CD4-positive, alpha-beta T cell (primary cell): Measurements from ENCODE around the gene FGF14. TPM values are rescaled to one million over a fixed set of nuclear protein-coding genes. Genes with fewer than 3 reads are reported as not detected.

Experiments used
- ATAC-seq: fragments of 200-7000 bp; cut with Tn5 transposase; one replicate; pipeline ENCODE4 v1.10.0; 2022; ENCODE audit warnings: mild to moderate bottlenecking; ENCODE audit not compliant: poor library complexity
- CTCF ChIA-PET: fragments of 350-600 bp; sonication (Branson Sonifier 250); formaldehyde crosslinking; loops from one replicate; lab custom pipeline; 2021; ENCODE audit warnings: antibody characterized with exemption, inconsistent platforms; lab: Charles Lee
- POLR2A ChIA-PET: fragments of 350-600 bp; sonication (Branson Sonifier 250); formaldehyde crosslinking; loops from one replicate; lab custom pipeline; 2021; ENCODE audit warnings: antibody characterized with exemption, inconsistent platforms; lab: Charles Lee
- DNase-seq, 14 experiments: peaks; one replicate each; pipeline ENCODE4 v3.0.0-alpha.2; 2013 to 2020; ENCODE audit warnings: mixed read lengths in 2 of 14
- H3K27ac ChIP-seq, 2 donors: one replicate each; pipeline versions ENCODE4 v1.5.1 to v1.7.0; 2013; ENCODE audit warnings: low read length in 2 of 2, low read depth in 1 of 2, mild to moderate bottlenecking in 1 of 2
- H3K27me3 ChIP-seq, 2 experiments: 1 replicate in 1 of 2; 2 replicates in 1 of 2; pipeline versions ENCODE4 v1.6.1 to v1.7.0; 2013; ENCODE audit warnings: low read length in 2 of 2, control low read depth in 1 of 2, mild to moderate bottlenecking in 1 of 2, moderate library complexity in 1 of 2; ENCODE audit not compliant: insufficient read depth in 2 of 2, control insufficient read depth in 1 of 2
- H3K36me3 ChIP-seq: one replicate; pipeline ENCODE4 v1.6.1; 2013; ENCODE audit warnings: low read length, control low read depth; ENCODE audit not compliant: insufficient read depth
- H3K4me1 ChIP-seq: one replicate; pipeline ENCODE4 v1.6.1; 2013; ENCODE audit warnings: low read length, control low read depth; ENCODE audit not compliant: insufficient read depth
- H3K4me3 ChIP-seq: one replicate; pipeline ENCODE4 v1.5.1; 2013; ENCODE audit warnings: mild to moderate bottlenecking, low read length, moderate library complexity
- H3K9me3 ChIP-seq, 2 experiments: 1 replicate in 1 of 2; 2 replicates in 1 of 2; pipeline versions ENCODE4 v1.6.1 to v1.7.0; 2013; ENCODE audit warnings: low read length in 2 of 2, mild to moderate bottlenecking in 2 of 2, control low read depth in 1 of 2, moderate library complexity in 1 of 2; ENCODE audit not compliant: control insufficient read depth in 1 of 2, insufficient read depth in 1 of 2
- H3K27ac Mint-ChIP-seq: one replicate; pipeline ENCODE4 v1.8.0; 2020; ENCODE audit warnings: mixed read lengths
- H3K27me3 Mint-ChIP-seq: one replicate; pipeline ENCODE4 v1.8.0; 2021; ENCODE audit warnings: mixed read lengths
- H3K36me3 Mint-ChIP-seq: one replicate; pipeline ENCODE4 v1.8.0; 2021; ENCODE audit warnings: low read depth, mixed read lengths
- H3K4me1 Mint-ChIP-seq: one replicate; pipeline ENCODE4 v1.8.0; 2021; ENCODE audit warnings: low read depth, mixed read lengths
- H3K4me3 Mint-ChIP-seq: one replicate; pipeline ENCODE4 v1.8.0; 2020; ENCODE audit warnings: mild to moderate bottlenecking, mixed read lengths
- H3K9me3 Mint-ChIP-seq: one replicate; pipeline ENCODE4 v1.8.0; 2020; ENCODE audit warnings: mixed read lengths
- intact Hi-C, 2 experiments: fragments of 100-400 bp; cut with DNase I in 1 of 2; cut with micrococcal nuclease in 1 of 2; formaldehyde crosslinking; loops; one replicate each; pipeline versions ENCODE4 v1.15.1 to v1.9.0; 2023 to 2025; cut with DNase I, micrococcal nuclease
- total RNA-seq, 174 experiments: library from RNA in 2 of 174; stranded (reverse) in 2 of 174; gene quantifications; one replicate each; pipeline ENCODE4 v1.2.3 and lab custom pipeline; 2021 to 2026
- TF ChIP-seq, protein P1 (sequence below): fragments of 200-600 bp; IDR thresholded peaks from one replicate; pipeline ENCODE4 v1.8.0; 2022; ENCODE audit warnings: antibody characterized with exemption, mild to moderate bottlenecking

FGF14 gene
- total RNA-seq, 2 experiments from 2014 or later = not detected

- TF ChIP-seq, protein P1, sequence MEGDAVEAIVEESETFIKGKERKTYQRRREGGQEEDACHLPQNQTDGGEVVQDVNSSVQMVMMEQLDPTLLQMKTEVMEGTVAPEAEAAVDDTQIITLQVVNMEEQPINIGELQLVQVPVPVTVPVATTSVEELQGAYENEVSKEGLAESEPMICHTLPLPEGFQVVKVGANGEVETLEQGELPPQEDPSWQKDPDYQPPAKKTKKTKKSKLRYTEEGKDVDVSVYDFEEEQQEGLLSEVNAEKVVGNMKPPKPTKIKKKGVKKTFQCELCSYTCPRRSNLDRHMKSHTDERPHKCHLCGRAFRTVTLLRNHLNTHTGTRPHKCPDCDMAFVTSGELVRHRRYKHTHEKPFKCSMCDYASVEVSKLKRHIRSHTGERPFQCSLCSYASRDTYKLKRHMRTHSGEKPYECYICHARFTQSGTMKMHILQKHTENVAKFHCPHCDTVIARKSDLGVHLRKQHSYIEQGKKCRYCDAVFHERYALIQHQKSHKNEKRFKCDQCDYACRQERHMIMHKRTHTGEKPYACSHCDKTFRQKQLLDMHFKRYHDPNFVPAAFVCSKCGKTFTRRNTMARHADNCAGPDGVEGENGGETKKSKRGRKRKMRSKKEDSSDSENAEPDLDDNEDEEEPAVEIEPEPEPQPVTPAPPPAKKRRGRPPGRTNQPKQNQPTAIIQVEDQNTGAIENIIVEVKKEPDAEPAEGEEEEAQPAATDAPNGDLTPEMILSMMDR = no peak
- H3K9me3 Mint-ChIP-seq = no peaks in the 10 kb centered on the region
- no peaks in the 10 kb centered on the region for H3K4me1 Mint-ChIP-seq
- H3K9me3 ChIP-seq = no peaks in the 10 kb centered on the region
- H3K27me3 ChIP-seq = no peaks in the 10 kb centered on the region
- H3K4me3 Mint-ChIP-seq = no peak overlapping the region
- no peak for ATAC-seq
- H3K4me1 ChIP-seq = no peaks in the 10 kb centered on the region
- no peak for DNase-seq
- no peak overlapping the region for H3K27ac ChIP-seq
- H3K27ac Mint-ChIP-seq = no peak overlapping the region
- ChIA-PET POLR2A (no interaction called here), CTCF (no interaction called here)
- H3K27me3 Mint-ChIP-seq = peaks cover 33% of the 10 kb centered on the region
- intact Hi-C loops = no loop called here
- H3K36me3 Mint-ChIP-seq = no peaks in the 10 kb centered on the region
- no peak overlapping the region for H3K4me3 ChIP-seq
- no peaks in the 10 kb centered on the region for H3K36me3 ChIP-seq
Observed at GRCh38 chr13:102214956-102215355, 186.9 kb downstream of the FGF14 start.

GRCh38 chr13:102212729-102213128 lies 189.1 kb downstream of the FGF14 start:
- no peak overlapping the region for H3K4me3 Mint-ChIP-seq
- TF ChIP-seq, protein P1 = no peak
- H3K27ac Mint-ChIP-seq = no peak overlapping the region
- H3K9me3 Mint-ChIP-seq = no peaks in the 10 kb centered on the region
- Histone ChIP-seq H3K36me3 (no peaks in the 10 kb centered on the region), H3K4me1 (no peaks in the 10 kb centered on the region), H3K9me3 (no peaks in the 10 kb centered on the region), H3K4me3 (no peak overlapping the region), H3K27me3 (no peaks in the 10 kb centered on the region), H3K27ac (no peak overlapping the region)
- DNase-seq (no peak), ATAC-seq (no peak)
- ChIA-PET POLR2A (no interaction called here), CTCF (interaction anchor here (0.6 kb wide), 1 partner anchor 11 kb away, joined by 4 read pairs; no protein-coding TSS in a partner anchor)
- intact Hi-C loops = no loop called here
- H3K4me1 Mint-ChIP-seq = no peaks in the 10 kb centered on the region
- no peaks in the 10 kb centered on the region for H3K36me3 Mint-ChIP-seq
- peaks cover 37% of the 10 kb centered on the region for H3K27me3 Mint-ChIP-seq

- ChIA-PET POLR2A (no interaction called here), CTCF (no interaction called here)
- Histone ChIP-seq H3K9me3 (no peaks in the 10 kb centered on the region), H3K27ac (no peak overlapping the region), H3K4me3 (no peak overlapping the region), H3K36me3 (no peaks in the 10 kb centered on the region), H3K27me3 (no peaks in the 10 kb centered on the region), H3K4me1 (no peaks in the 10 kb centered on the region)
- H3K4me3 Mint-ChIP-seq = no peak overlapping the region
- TF ChIP-seq, protein P1 = no peak
- no peaks in the 10 kb centered on the region for H3K9me3 Mint-ChIP-seq
- H3K27me3 Mint-ChIP-seq = peaks cover 17% of the 10 kb centered on the region
- DNase-seq = no peak
- intact Hi-C loops = no loop called here
- no peak for ATAC-seq
- H3K36me3 Mint-ChIP-seq = no peaks in the 10 kb centered on the region
- no peaks in the 10 kb centered on the region for H3K4me1 Mint-ChIP-seq
- no peak overlapping the region for H3K27ac Mint-ChIP-seq
Observed at GRCh38 chr13:102208347-102208746, 193.5 kb downstream of the FGF14 start.
